Transverse colon (tissue), 4 donors: Measurements from ENCODE around the gene TPP2.

Experiments used
- CTCF ChIP-seq, 5 experiments: fragments of 200-600 bp in 3 of 5; fragments of 450-650 bp in 2 of 5; sonication (generic) in 3 of 5; IDR thresholded peaks; 1 replicate in 2 of 5; 2 replicates in 3 of 5; pipeline ENCODE4 v1.5.1; 2016 to 2017; ENCODE audit warnings: antibody characterized with exemption in 5 of 5, inconsistent platforms in 3 of 5, mild to moderate bottlenecking in 2 of 5, moderate library complexity in 1 of 5
- EP300 ChIP-seq: sonication (generic); formaldehyde crosslinking; IDR thresholded peaks from one replicate; pipeline ENCODE4 v1.6.1; 2017; ENCODE audit warnings: antibody characterized with exemption, low read depth
- POLR2A ChIP-seq: fragments of 450-650 bp; IDR thresholded peaks from one replicate; pipeline ENCODE4 v1.6.1; 2016; ENCODE audit warnings: antibody characterized with exemption, mild to moderate bottlenecking, moderate library complexity
- POLR2AphosphoS5 ChIP-seq, 3 donors: sonication (generic); formaldehyde crosslinking; IDR thresholded peaks; one replicate each; pipeline ENCODE4 v1.6.1; 2016; ENCODE audit warnings: antibody characterized with exemption in 3 of 3

GRCh38 chr13:102606537-102607309 is 9.9 kb downstream of the TPP2 start:
- TF ChIP-seq CTCF (IDR thresholded peaks at IDR 0.05) = no peak
- TF ChIP-seq POLR2A = no peak
- TF ChIP-seq POLR2AphosphoS5 (IDR thresholded peaks at IDR 0.05) = no peak
- TF ChIP-seq EP300 = no peak
